GM12892 (cell line): ENCODE results near the gene SUPT5H.

Source experiments
- POLR2AphosphoS5 ChIP-seq: IDR thresholded peaks from 2 replicates; pipeline ENCODE4 v1.6.1; 2011; ENCODE audit warnings: low read depth, low read length, control low read depth
- TAF1 ChIP-seq: IDR thresholded peaks from 2 replicates; pipeline ENCODE4 v1.6.1; 2011; ENCODE audit warnings: low read depth, mild to moderate bottlenecking, control low read depth, low read length, borderline replicate concordance

GRCh38 chr19:39402346-39403300 lies 42.8 kb upstream of the SUPT5H start:
- peak; percentile 49; the same call in 1 of the 2 replicates for TF ChIP-seq POLR2AphosphoS5
- 0 out of 2 replicates have a peak, but pooled peaks have one; percentile 45 for TF ChIP-seq TAF1
